Trophoblast cell (in vitro differentiated cells and primary cell): ENCODE measurements around the gene DNAJB4.

Source experiments
- DNase-seq, 2 donors: peaks; one replicate each; pipeline ENCODE4 v3.0.0-alpha.2; 2016
- H2AFZ ChIP-seq: 2 replicates; pipeline ENCODE4 v1.6.1; 2013; ENCODE audit warnings: low read length, moderate library complexity, mild to moderate bottlenecking; ENCODE audit not compliant: insufficient read depth, poor library complexity
- H2AK5ac ChIP-seq: 2 replicates; pipeline ENCODE4 v1.6.1; 2013; ENCODE audit warnings: mild to moderate bottlenecking, low read length
- H2BK120ac ChIP-seq: 2 replicates; pipeline ENCODE4 v1.6.1; 2013; ENCODE audit warnings: low read length, mild to moderate bottlenecking, moderate library complexity; ENCODE audit not compliant: insufficient read depth, poor library complexity
- H2BK12ac ChIP-seq: 2 replicates; pipeline ENCODE4 v1.6.1; 2013; ENCODE audit warnings: mild to moderate bottlenecking, low read length, moderate library complexity
- H2BK5ac ChIP-seq: 2 replicates; pipeline ENCODE4 v1.6.1; 2013; ENCODE audit warnings: low read length, low read depth, moderate library complexity, mild to moderate bottlenecking; ENCODE audit not compliant: poor library complexity
- H3K14ac ChIP-seq: 2 replicates; pipeline ENCODE4 v1.6.1; 2013; ENCODE audit warnings: mild to moderate bottlenecking, low read length
- H3K18ac ChIP-seq: 2 replicates; pipeline ENCODE4 v1.6.1; 2013; ENCODE audit warnings: mild to moderate bottlenecking, low read length
- H3K23ac ChIP-seq: 2 replicates; pipeline ENCODE4 v1.6.1; 2013; ENCODE audit warnings: low read length
- H3K27ac ChIP-seq: 2 replicates; pipeline ENCODE4 v1.5.1; 2013; ENCODE audit warnings: low read depth, mild to moderate bottlenecking, inconsistent platforms, low read length, moderate library complexity
- H3K27me3 ChIP-seq: 2 replicates; pipeline ENCODE4 v1.6.1; 2013; ENCODE audit warnings: inconsistent platforms, mild to moderate bottlenecking, low read length, moderate library complexity; ENCODE audit not compliant: insufficient read depth
- H3K36me3 ChIP-seq, 2 experiments: 1 replicate in 1 of 2; 2 replicates in 1 of 2; pipeline ENCODE4 v1.6.1; 2013; ENCODE audit warnings: low read length in 2 of 2, mild to moderate bottlenecking in 2 of 2, moderate library complexity in 1 of 2; ENCODE audit not compliant: insufficient read depth in 2 of 2, control insufficient read depth in 1 of 2
- H3K4ac ChIP-seq: 2 replicates; pipeline ENCODE4 v1.6.1; 2013; ENCODE audit warnings: low read depth, mild to moderate bottlenecking, low read length, moderate library complexity
- H3K4me1 ChIP-seq, 2 experiments: 1 replicate in 1 of 2; 2 replicates in 1 of 2; pipeline ENCODE4 v1.6.1; 2013; ENCODE audit warnings: low read length in 2 of 2, mild to moderate bottlenecking in 2 of 2, moderate library complexity in 1 of 2; ENCODE audit not compliant: insufficient read depth in 2 of 2, control insufficient read depth in 1 of 2
- H3K4me2 ChIP-seq: 2 replicates; pipeline ENCODE4 v1.6.1; 2013; ENCODE audit warnings: inconsistent platforms, mild to moderate bottlenecking, low read length, moderate library complexity
- H3K4me3 ChIP-seq: 2 replicates; pipeline ENCODE4 v1.5.1; 2013; ENCODE audit warnings: mild to moderate bottlenecking, low read depth, low read length, inconsistent platforms
- H3K79me1 ChIP-seq: one replicate; pipeline ENCODE4 v1.6.1; 2013; ENCODE audit warnings: low read length
- H3K79me2 ChIP-seq: 2 replicates; pipeline ENCODE4 v1.6.1; 2013; ENCODE audit warnings: low read length, mild to moderate bottlenecking; ENCODE audit not compliant: control insufficient read depth, insufficient read depth, poor library complexity
- H3K9ac ChIP-seq: 2 replicates; pipeline ENCODE4 v1.6.1; 2013; ENCODE audit warnings: mild to moderate bottlenecking, low read length
- H3K9me3 ChIP-seq: 2 replicates; pipeline ENCODE4 v1.6.1; 2013; ENCODE audit warnings: low read depth, mild to moderate bottlenecking, control low read depth, inconsistent platforms, low read length; ENCODE audit not compliant: insufficient read depth
- H4K12ac ChIP-seq: 2 replicates; pipeline ENCODE4 v1.6.1; 2013; ENCODE audit warnings: low read depth, mild to moderate bottlenecking, low read length, moderate library complexity
- H4K8ac ChIP-seq: 2 replicates; pipeline ENCODE4 v1.6.1; 2013; ENCODE audit warnings: low read depth, mild to moderate bottlenecking, low read length, moderate library complexity
- H4K91ac ChIP-seq: one replicate; pipeline ENCODE4 v1.6.1; 2013; ENCODE audit warnings: low read depth, mild to moderate bottlenecking, low read length, moderate library complexity
- WGBS: extraction: QIAGEN DNeasy Blood & Tissue Kit; methylation state at CpG from one replicate; pipeline ENCODE4 v1.1.7; 2013; ENCODE audit warnings: missing lambda C conversion rate; ENCODE audit not compliant: insufficient read length, insufficient coverage; ENCODE audit errors: extremely low coverage; 5-methylcytosine and 5-hydroxymethylcytosine counted together

The DNAJB4 gene

DNA sequence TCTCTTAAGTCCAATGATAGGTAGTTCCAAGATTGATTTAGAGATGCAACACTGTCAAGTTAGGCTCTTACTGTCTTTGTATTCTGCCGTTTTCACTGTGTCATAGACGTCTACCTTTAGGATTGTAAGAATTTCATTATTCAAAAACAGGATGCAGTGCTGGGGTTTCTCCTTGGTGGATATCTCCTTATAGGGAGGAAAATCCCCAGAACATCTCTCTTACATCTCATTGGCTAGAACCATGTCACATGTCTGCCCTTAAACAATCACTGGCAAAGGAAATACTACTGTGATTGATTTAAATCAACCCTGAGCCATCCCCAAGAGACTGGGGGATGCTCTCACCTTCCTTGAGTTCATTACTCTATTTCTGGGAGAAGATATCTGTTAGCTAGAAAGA lies 15.0 kb upstream of the DNAJB4 start:
- H3K18ac ChIP-seq = no peak overlapping the region
- H3K4ac ChIP-seq = no peak overlapping the region
- H3K9ac ChIP-seq = no peak overlapping the region
- WGBS = no CpG with 5 or more reads among the region's 2 CpGs
- peaks cover 0 to 4% of the 10 kb centered on the region in 2 experiments for H3K4me1 ChIP-seq
- H4K91ac ChIP-seq = no peak overlapping the region
- no peak overlapping the region for H2AK5ac ChIP-seq
- no peak overlapping the region for H2AFZ ChIP-seq
- H3K27ac ChIP-seq = no peak overlapping the region
- H2BK5ac ChIP-seq = no peak overlapping the region
- no peak overlapping the region for H3K23ac ChIP-seq
- H3K4me3 ChIP-seq = no peak overlapping the region
- no peak overlapping the region for H3K14ac ChIP-seq
- H4K12ac ChIP-seq = no peak overlapping the region
- H3K9me3 ChIP-seq = no peaks in the 10 kb centered on the region
- H3K79me2 ChIP-seq = no peaks in the 10 kb centered on the region
- no peak overlapping the region for H4K8ac ChIP-seq
- peaks cover 1 to 2% of the 10 kb centered on the region in 2 experiments for H3K36me3 ChIP-seq
- H3K27me3 ChIP-seq = no peaks in the 10 kb centered on the region
- H3K79me1 ChIP-seq = no peaks in the 10 kb centered on the region
- no peak overlapping the region for H2BK12ac ChIP-seq
- H2BK120ac ChIP-seq = no peak overlapping the region
- no peak for DNase-seq
- no peak overlapping the region for H3K4me2 ChIP-seq

DNA sequence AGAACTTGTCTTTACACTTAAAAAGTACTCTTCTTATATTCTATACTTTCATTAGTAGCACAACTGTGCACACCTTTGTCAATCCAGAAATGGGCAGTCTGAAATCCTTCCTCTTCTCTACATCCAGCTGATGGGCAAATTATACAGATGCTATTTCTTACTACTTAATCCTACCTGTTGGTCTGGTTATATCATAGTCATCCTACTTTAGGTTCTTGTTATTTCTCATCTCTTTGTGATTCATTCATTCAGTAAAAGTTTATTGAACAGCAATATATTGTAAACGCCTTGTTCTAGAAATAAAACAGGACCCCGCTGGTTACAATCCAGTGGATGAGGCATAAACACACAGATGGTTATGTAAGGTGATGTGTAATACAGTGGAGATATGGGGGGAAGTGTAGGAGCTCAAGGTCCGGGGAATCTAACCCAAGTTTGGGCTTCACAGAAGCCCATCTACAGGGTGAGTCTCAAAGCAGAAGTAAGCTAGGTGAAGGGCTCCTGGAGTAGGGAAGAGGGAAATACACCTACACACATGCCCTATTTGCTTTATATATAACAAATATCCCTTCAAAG lies 14.0 kb upstream of the DNAJB4 start:
- Histone ChIP-seq H3K36me3 (peaks cover 2 to 3% of the 10 kb centered on the region in 2 experiments), H2BK5ac (no peak overlapping the region), H3K4ac (no peak overlapping the region), H3K27me3 (no peaks in the 10 kb centered on the region), H3K4me3 (no peak overlapping the region), H3K23ac (no peak overlapping the region), H4K8ac (no peak overlapping the region), H2AFZ (no peak overlapping the region), H4K12ac (no peak overlapping the region), H2AK5ac (no peak overlapping the region), H2BK12ac (no peak overlapping the region), H3K14ac (no peak overlapping the region), H3K9ac (no peak overlapping the region), H4K91ac (no peak overlapping the region), H3K4me1 (peaks cover 0 to 4% of the 10 kb centered on the region in 2 experiments), H3K79me2 (no peaks in the 10 kb centered on the region), H2BK120ac (no peak overlapping the region), H3K9me3 (no peaks in the 10 kb centered on the region), H3K18ac (no peak overlapping the region), H3K4me2 (no peak overlapping the region), H3K27ac (no peak overlapping the region), H3K79me1 (no peaks in the 10 kb centered on the region)
- DNase-seq = no peak
- no CpG with 5 or more reads among the region's 3 CpGs for WGBS

DNA sequence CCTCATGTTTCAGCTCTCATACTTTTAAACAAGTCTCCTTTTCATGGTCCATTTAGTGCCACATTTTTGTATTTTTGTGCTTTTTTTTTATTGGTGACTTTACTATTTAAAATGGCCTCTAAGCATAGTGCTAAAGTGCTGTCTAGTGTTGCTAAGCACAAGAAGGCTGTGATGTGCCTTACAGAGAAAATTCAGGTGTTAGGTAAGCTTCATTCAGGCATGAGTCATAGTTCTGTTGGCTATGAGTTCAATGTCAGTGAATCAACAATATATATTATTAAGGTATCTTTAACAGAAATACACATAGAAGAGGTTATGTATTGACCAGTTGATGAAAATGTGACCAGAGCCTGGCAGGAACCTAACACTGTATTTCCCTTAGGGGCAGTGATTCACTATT lies 13.1 kb upstream of the DNAJB4 start:
- no peak overlapping the region for H3K4me2 ChIP-seq
- no peak overlapping the region for H2AK5ac ChIP-seq
- no peak overlapping the region for H4K91ac ChIP-seq
- no peak overlapping the region for H2BK120ac ChIP-seq
- no peak overlapping the region for H3K4me3 ChIP-seq
- no peaks in the 10 kb centered on the region for H3K9me3 ChIP-seq
- no peaks in the 10 kb centered on the region for H3K79me1 ChIP-seq
- no peak overlapping the region for H3K4ac ChIP-seq
- H3K27ac ChIP-seq = no peak overlapping the region
- no peaks in the 10 kb centered on the region for H3K27me3 ChIP-seq
- H2BK12ac ChIP-seq = no peak overlapping the region
- no peak for DNase-seq
- H3K4me1 ChIP-seq = peaks cover 0 to 4% of the 10 kb centered on the region in 2 experiments
- H3K18ac ChIP-seq = no peak overlapping the region
- no peak overlapping the region for H4K8ac ChIP-seq
- H4K12ac ChIP-seq = no peak overlapping the region
- peaks cover 2 to 3% of the 10 kb centered on the region in 2 experiments for H3K36me3 ChIP-seq
- H3K9ac ChIP-seq = no peak overlapping the region
- H2BK5ac ChIP-seq = no peak overlapping the region
- H3K79me2 ChIP-seq = no peaks in the 10 kb centered on the region
- H3K23ac ChIP-seq = no peak overlapping the region
- H2AFZ ChIP-seq = no peak overlapping the region
- H3K14ac ChIP-seq = no peak overlapping the region

DNA sequence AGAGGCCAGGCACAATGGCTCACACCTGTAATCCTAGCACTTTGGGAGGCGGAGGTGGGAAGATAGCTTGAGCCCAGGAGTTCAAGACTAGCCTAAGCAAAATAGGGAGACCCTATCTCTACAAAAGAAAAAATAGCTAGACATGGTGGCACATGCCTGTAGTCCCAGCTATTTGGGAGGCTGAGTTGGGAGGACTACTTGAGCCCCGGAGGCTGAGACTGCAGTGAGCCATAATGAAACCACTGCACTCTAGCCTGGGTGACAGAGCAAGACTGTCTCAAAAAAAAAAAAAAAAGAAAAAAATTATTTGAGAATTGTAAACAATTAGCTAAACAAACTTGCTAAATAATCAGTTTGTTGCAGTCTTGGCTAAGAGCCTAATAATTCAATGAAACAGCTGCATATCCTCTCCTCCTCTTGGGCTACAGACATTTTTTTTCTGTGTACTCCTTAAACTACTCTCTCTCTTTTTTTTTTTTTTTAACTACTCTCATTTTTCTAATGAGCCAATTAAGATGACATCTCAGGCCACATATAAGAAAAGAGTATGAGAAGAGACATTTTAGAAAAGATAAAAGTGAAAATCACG lies 10.5 kb upstream of the DNAJB4 start:
- H3K4me3 ChIP-seq = no peak overlapping the region
- H3K18ac ChIP-seq = no peak overlapping the region
- no peak overlapping the region for H3K14ac ChIP-seq
- H4K12ac ChIP-seq = no peak overlapping the region
- no peaks in the 10 kb centered on the region for H3K27me3 ChIP-seq
- no peak overlapping the region for H3K27ac ChIP-seq
- no peak overlapping the region for H3K4me2 ChIP-seq
- H2BK12ac ChIP-seq = no peak overlapping the region
- peaks cover 2 to 3% of the 10 kb centered on the region in 2 experiments for H3K36me3 ChIP-seq
- H3K79me2 ChIP-seq = no peaks in the 10 kb centered on the region
- H3K9me3 ChIP-seq = no peaks in the 10 kb centered on the region
- no CpG with 5 or more reads among the region's 3 CpGs for WGBS
- no peak overlapping the region for H3K9ac ChIP-seq
- no peaks in the 10 kb centered on the region for H3K79me1 ChIP-seq
- no peak overlapping the region for H2AK5ac ChIP-seq
- no peak overlapping the region for H2BK120ac ChIP-seq
- H2AFZ ChIP-seq = no peak overlapping the region
- H3K23ac ChIP-seq = no peak overlapping the region
- no peak for DNase-seq
- no peak overlapping the region for H4K91ac ChIP-seq
- no peak overlapping the region for H2BK5ac ChIP-seq
- no peak overlapping the region for H3K4ac ChIP-seq
- no peaks in the 10 kb centered on the region for H3K4me1 ChIP-seq
- H4K8ac ChIP-seq = no peak overlapping the region
